Muscle of back (tissue), 13 donors: ENCODE data around the gene CPTP. TPM values are rescaled to one million over a fixed set of nuclear protein-coding genes. Genes with fewer than 3 reads are reported as not detected.
A peak's percentile ranks its signal among the peaks of the same experiment; 100 is the strongest.

Experiments
- DNase-seq, 3 donors: peaks; one replicate each; pipeline versions ENCODE4 v3.0.0 to v3.0.0-alpha.2; 2013
- long read RNA-seq, 9 donors: transcript quantifications; one replicate each; lab custom pipeline, GENCODE V29; 2026
- polyA plus RNA-seq, 10 donors: library from polyadenylated mRNA; unstranded; fragments of 120-200 nt; gene quantifications; one replicate each; pipeline ENCODE4 v1.2.1, GENCODE V29; 2013; ENCODE audit not compliant: insufficient read length in 10 of 10

CPTP gene
- polyA plus RNA-seq: 10 to 100 TPM; 10.6 to 17.2 (median 14.0) TPM
- long read RNA-seq, donor 1, transcript CPTP-201 (3 exons, 2,190 nt): major isoform, 5 of 13 reads
- long read RNA-seq, donor 1, partial matches to known transcripts: 5 of 13 reads
- long read RNA-seq, donor 1, other reads (novel, unspliced or antisense): 0 of 13 reads
- long read RNA-seq, donor 2, transcript CPTP-201 (3 exons, 2,190 nt): major isoform, 7 of 8 reads
- long read RNA-seq, donor 2, partial matches to known transcripts: 0 of 8 reads
- long read RNA-seq, donor 2, other reads (novel, unspliced or antisense): 0 of 8 reads
- long read RNA-seq, donor 3: 0 reads
- long read RNA-seq, donor 4, partial matches to known transcripts: 0 of 4 reads
- long read RNA-seq, donor 4, other reads (novel, unspliced or antisense): 0 of 4 reads
- long read RNA-seq, donor 5, transcript CPTP-201 (3 exons, 2,190 nt): major isoform, 10 of 21 reads
- long read RNA-seq, donor 5, partial matches to known transcripts: 9 of 21 reads
- long read RNA-seq, donor 5, other reads (novel, unspliced or antisense): 0 of 21 reads
- long read RNA-seq, donor 6, transcript CPTP-201 (3 exons, 2,190 nt): major isoform, 7 of 9 reads
- long read RNA-seq, donor 6, partial matches to known transcripts: 0 of 9 reads
- long read RNA-seq, donor 6, other reads (novel, unspliced or antisense): 0 of 9 reads
- long read RNA-seq, donor 7, transcript CPTP-201 (3 exons, 2,190 nt): major isoform, 6 of 8 reads
- long read RNA-seq, donor 7, partial matches to known transcripts: 0 of 8 reads
- long read RNA-seq, donor 7, other reads (novel, unspliced or antisense): 0 of 8 reads
- long read RNA-seq, donor 8, partial matches to known transcripts: 9 of 23 reads
- long read RNA-seq, donor 8, other reads (novel, unspliced or antisense): 10 of 23 reads
- long read RNA-seq, donor 9, partial matches to known transcripts: 0 of 1 reads
- long read RNA-seq, donor 9, other reads (novel, unspliced or antisense): 0 of 1 reads

- peak; percentile 90 to 96 (median 94) for DNase-seq
Observed at GRCh38 chr1:1324524-1325287, at the start of gene CPTP, which contains the start of gene INTS11. CPTP (plus strand) TSS chr1:1324802; CDS start chr1:1326911, 2,109 bp downstream. INTS11 (minus strand) TSS chr1:1324660; CDS start chr1:1324608, 52 bp downstream.

GRCh38 chr1:1274931-1275431 is 49.6 kb upstream of the CPTP start:
- DNase-seq: no peak

GRCh38 chr1:1275836-1276235 is 48.8 kb upstream of the CPTP start:
- no peak for DNase-seq

- no peak for DNase-seq
Observed at GRCh38 chr1:1278620-1279019, 46.0 kb upstream of the CPTP start.

GRCh38 chr1:1279028-1279427 is 45.6 kb upstream of the CPTP start:
- DNase-seq: no peak

- no peak for DNase-seq
Observed at GRCh38 chr1:1280782-1281481, 43.7 kb upstream of the CPTP start.

GRCh38 chr1:1281533-1282321 is 42.9 kb upstream of the CPTP start:
- DNase-seq: no peak

- DNase-seq: no peak
Observed at GRCh38 chr1:1282998-1283397, 41.6 kb upstream of the CPTP start.

- no peak for DNase-seq
Observed at GRCh38 chr1:1283821-1284220, 40.8 kb upstream of the CPTP start.

- DNase-seq: no peak
Observed at GRCh38 chr1:1284221-1285101, 40.1 kb upstream of the CPTP start.

GRCh38 chr1:1285102-1285571 is 39.5 kb upstream of the CPTP start:
- DNase-seq: no peak

- DNase-seq: no peak
Observed at GRCh38 chr1:1285611-1286311, 38.8 kb upstream of the CPTP start.

- no peak for DNase-seq
Observed at GRCh38 chr1:1286313-1287261, 38.0 kb upstream of the CPTP start.

GRCh38 chr1:1287288-1288110 is 37.1 kb upstream of the CPTP start:
- DNase-seq: no peak

GRCh38 chr1:1290238-1290731 is 34.3 kb upstream of the CPTP start:
- peak in 1 of 3 donors; percentile 45 for DNase-seq
